ENCODE measurements around the gene LHFPL2.
A peak's percentile ranks its signal among the peaks of the same experiment; 100 is the strongest.

Gene LHFPL2

GRCh38 chr5:78543916-78544315 is 104.7 kb downstream of the LHFPL2 start:
- no peak for DNase-seq (ENCODE audit: low spot score)

GRCh38 chr5:78543292-78543691 is 105.3 kb downstream of the LHFPL2 start:
- DNase-seq (ENCODE audit: low spot score) = no peak

GRCh38 chr5:78542321-78542840 is 106.2 kb downstream of the LHFPL2 start:
- no peak for DNase-seq (ENCODE audit: low spot score)

- DNase-seq (ENCODE audit: low spot score) = no peak
Observed at GRCh38 chr5:78541086-78541654, 107.4 kb downstream of the LHFPL2 start.

GRCh38 chr5:78540335-78541085 is 108.1 kb downstream of the LHFPL2 start:
- DNase-seq (ENCODE audit: low spot score) = no peak

GRCh38 chr5:78538240-78538850 is 110.2 kb downstream of the LHFPL2 start:
- DNase-seq (ENCODE audit: low spot score) = no peak

- peak; percentile 3 for DNase-seq (ENCODE audit: low spot score)
Observed at GRCh38 chr5:78537821-78538220, 110.8 kb downstream of the LHFPL2 start.

GRCh38 chr5:78537411-78537810 is 111.2 kb downstream of the LHFPL2 start:
- DNase-seq (ENCODE audit: low spot score) = no peak

- DNase-seq (ENCODE audit: low spot score) = no peak
Observed at GRCh38 chr5:78536661-78537196, 111.8 kb downstream of the LHFPL2 start.

- no peak for DNase-seq (ENCODE audit: low spot score)
Observed at GRCh38 chr5:78534905-78535200, 113.7 kb downstream of the LHFPL2 start.

GRCh38 chr5:78534148-78534904 is 114.2 kb downstream of the LHFPL2 start:
- no peak for DNase-seq (ENCODE audit: low spot score)

- DNase-seq (ENCODE audit: low spot score) = peak; percentile 17
Observed at GRCh38 chr5:78533356-78533755, 115.2 kb downstream of the LHFPL2 start.

- peak; percentile 6 for DNase-seq (ENCODE audit: low spot score)
Observed at GRCh38 chr5:78530342-78531096, 118.1 kb downstream of the LHFPL2 start.

- no peak for DNase-seq (ENCODE audit: low spot score)
Observed at GRCh38 chr5:78527925-78528324, 120.6 kb downstream of the LHFPL2 start.

- DNase-seq (ENCODE audit: low spot score) = no peak
Observed at GRCh38 chr5:78527054-78527859, 121.3 kb downstream of the LHFPL2 start.

- DNase-seq (ENCODE audit: low spot score) = peak; percentile 44
Observed at GRCh38 chr5:78526049-78526525, 122.5 kb downstream of the LHFPL2 start.

GRCh38 chr5:78523314-78524193 is 125.0 kb downstream of the LHFPL2 start:
- DNase-seq (ENCODE audit: low spot score) = no peak

GRCh38 chr5:78522476-78523260 is 125.9 kb downstream of the LHFPL2 start:
- DNase-seq (ENCODE audit: low spot score) = no peak

- no peak for DNase-seq (ENCODE audit: low spot score)
Observed at GRCh38 chr5:78521455-78521854, 127.1 kb downstream of the LHFPL2 start.

All from activated CD4-positive, alpha-beta T cell treated with anti-CD3 and anti-CD28 coated beads, Interleukin-2, Interleukin-4, amounts not matched to agents 100 ng/mL and 50 ng/mL, durations not matched to agents 16 hours and 8 hours (primary cell).